ENCODE results near the gene UGT1A6.

The UGT1A6 gene

GRCh38 chr2:233768076-233768475 lies 75.4 kb downstream of the UGT1A6 start:
- DNase-seq (ENCODE audit: low read depth) = no peak

GRCh38 chr2:233769260-233769659 lies 76.6 kb downstream of the UGT1A6 start:
- no peak for DNase-seq (ENCODE audit: low read depth)

GRCh38 chr2:233772153-233772552 lies 79.5 kb downstream of the UGT1A6 start:
- no peak for DNase-seq (ENCODE audit: low read depth)

- no peak for DNase-seq (ENCODE audit: low read depth)
These were observed 79.9 kb downstream of the UGT1A6 start for GRCh38 chr2:233772583-233772982.

- DNase-seq (ENCODE audit: low read depth) = no peak
These were observed 81.2 kb downstream of the UGT1A6 start for GRCh38 chr2:233773854-233774253.

- DNase-seq (ENCODE audit: low read depth) = no peak
These were observed 82.7 kb downstream of the UGT1A6 start for GRCh38 chr2:233775414-233775813.

GRCh38 chr2:233778030-233778429 lies 85.3 kb downstream of the UGT1A6 start, which contains the start of gene MROH2A:
TSS of gene MROH2A (plus strand) at chr2:233778330. CDS start at chr2:233779359, 1,029 bp downstream.
- no peak for DNase-seq (ENCODE audit: low read depth)

- DNase-seq (ENCODE audit: low read depth) = no peak
These were observed 87.0 kb downstream of the UGT1A6 start for GRCh38 chr2:233779722-233780121.

GRCh38 chr2:233780771-233781170 lies 88.1 kb downstream of the UGT1A6 start:
- no peak for DNase-seq (ENCODE audit: low read depth)

- no peak for DNase-seq (ENCODE audit: low read depth)
These were observed 96.9 kb downstream of the UGT1A6 start for GRCh38 chr2:233789554-233789953.

- DNase-seq (ENCODE audit: low read depth) = no peak
These were observed 98.6 kb downstream of the UGT1A6 start for GRCh38 chr2:233791151-233791882.

GRCh38 chr2:233791883-233792329 lies 99.2 kb downstream of the UGT1A6 start:
- DNase-seq (ENCODE audit: low read depth) = no peak

GRCh38 chr2:233792720-233793119 lies 100.0 kb downstream of the UGT1A6 start:
- DNase-seq (ENCODE audit: low read depth) = no peak

GRCh38 chr2:233793465-233794127 lies 100.9 kb downstream of the UGT1A6 start:
- DNase-seq (ENCODE audit: low read depth) = no peak

- DNase-seq (ENCODE audit: low read depth) = no peak
These were observed 101.5 kb downstream of the UGT1A6 start for GRCh38 chr2:233794128-233794658.

GRCh38 chr2:233795735-233796171 lies 103.1 kb downstream of the UGT1A6 start:
- DNase-seq (ENCODE audit: low read depth) = no peak

GRCh38 chr2:233796254-233796653 lies 103.6 kb downstream of the UGT1A6 start:
- no peak for DNase-seq (ENCODE audit: low read depth)

GRCh38 chr2:233798335-233799086 lies 105.8 kb downstream of the UGT1A6 start:
- no peak for DNase-seq (ENCODE audit: low read depth)

- DNase-seq (ENCODE audit: low read depth) = no peak
These were observed 106.5 kb downstream of the UGT1A6 start for GRCh38 chr2:233799087-233799665.

GRCh38 chr2:233799716-233800115 lies 107.0 kb downstream of the UGT1A6 start:
- no peak for DNase-seq (ENCODE audit: low read depth)

GRCh38 chr2:233800208-233800607 lies 107.5 kb downstream of the UGT1A6 start:
- no peak for DNase-seq (ENCODE audit: low read depth)

All from activated T-cell treated with anti-CD3 and anti-CD28 coated beads for 1 hour (primary cell).